HUES6 (cell line): ENCODE measurements around the gene CTBP2.

Experiments
- H3K27ac ChIP-seq: 2 replicates; pipeline ENCODE4 v1.7.0; 2013; ENCODE audit warnings: low read depth, mild to moderate bottlenecking, low read length, inconsistent platforms
- H3K27me3 ChIP-seq: 2 replicates; pipeline ENCODE4 v1.6.1; 2013; ENCODE audit warnings: low read length; ENCODE audit not compliant: control insufficient read depth, insufficient read depth
- H3K36me3 ChIP-seq: 2 replicates; pipeline ENCODE4 v1.6.1; 2013; ENCODE audit warnings: low read length; ENCODE audit not compliant: control insufficient read depth, insufficient read depth
- H3K4me1 ChIP-seq: 2 replicates; pipeline ENCODE4 v1.6.1; 2013; ENCODE audit warnings: low read length; ENCODE audit not compliant: control insufficient read depth, insufficient read depth
- H3K4me3 ChIP-seq: 2 replicates; pipeline ENCODE4 v1.5.1; 2013; ENCODE audit warnings: low read depth, low read length
- H3K9ac ChIP-seq: one replicate; pipeline ENCODE4 v1.6.1; 2013; ENCODE audit warnings: mild to moderate bottlenecking, low read length
- H3K9me3 ChIP-seq: 2 replicates; pipeline ENCODE4 v1.6.1; 2013; ENCODE audit warnings: low read depth, low read length; ENCODE audit not compliant: control insufficient read depth, insufficient read depth

CTBP2 gene

GRCh38 chr10:125200396-125200795 lies 40.0 kb upstream of the CTBP2 start:
- H3K27me3 ChIP-seq, result no peaks in the 10 kb centered on the region
- no peaks in the 10 kb centered on the region for H3K9me3 ChIP-seq
- H3K9ac ChIP-seq, result no peak overlapping the region
- no peak overlapping the region for H3K27ac ChIP-seq
- no peak overlapping the region for H3K4me3 ChIP-seq
- H3K36me3 ChIP-seq, result no peaks in the 10 kb centered on the region
- no peaks in the 10 kb centered on the region; the same call in 1 of the 2 replicates for H3K4me1 ChIP-seq

GRCh38 chr10:125199270-125199669 lies 38.9 kb upstream of the CTBP2 start:
- Histone ChIP-seq H3K9me3 (no peaks in the 10 kb centered on the region), H3K9ac (no peak overlapping the region), H3K36me3 (no peaks in the 10 kb centered on the region), H3K4me3 (no peak overlapping the region), H3K27me3 (no peaks in the 10 kb centered on the region), H3K4me1 (no peaks in the 10 kb centered on the region; the same call in 1 of the 2 replicates), H3K27ac (no peak overlapping the region)

GRCh38 chr10:125194814-125195213 lies 34.5 kb upstream of the CTBP2 start:
- H3K27ac ChIP-seq, result no peak overlapping the region
- no peaks in the 10 kb centered on the region for H3K36me3 ChIP-seq
- H3K9me3 ChIP-seq, result no peaks in the 10 kb centered on the region
- no peak overlapping the region for H3K4me3 ChIP-seq
- H3K4me1 ChIP-seq, result no peaks in the 10 kb centered on the region; the same call in 1 of the 2 replicates
- H3K9ac ChIP-seq, result no peak overlapping the region
- no peaks in the 10 kb centered on the region for H3K27me3 ChIP-seq

DNA sequence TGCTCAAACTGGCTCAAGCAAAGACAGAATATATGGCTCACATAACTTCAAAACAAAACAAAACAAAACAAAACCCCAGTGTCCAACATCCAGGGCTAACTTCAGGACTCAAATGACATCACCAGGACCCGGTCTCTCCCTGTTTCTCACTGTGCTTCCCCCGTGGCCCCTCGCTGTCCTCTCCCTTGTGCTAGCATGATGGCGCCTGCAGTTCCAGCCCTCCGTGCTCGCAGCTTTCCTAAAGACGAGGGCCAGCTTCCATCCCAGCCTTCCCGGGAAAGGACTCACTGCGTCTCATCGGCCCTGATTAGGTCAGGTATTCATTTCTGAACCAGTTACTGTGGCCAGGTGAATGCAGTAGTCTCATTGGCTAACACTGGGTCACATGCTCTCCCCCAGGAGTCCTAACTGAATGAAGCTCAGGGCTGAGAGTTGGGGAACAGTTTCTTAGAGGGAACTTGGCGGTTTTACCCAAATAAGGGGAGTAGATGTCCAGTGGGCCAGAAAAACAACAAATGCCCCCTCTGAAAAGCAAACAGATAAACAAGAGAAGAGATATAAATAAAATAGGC lies 33.0 kb upstream of the CTBP2 start:
- no peak overlapping the region for H3K4me3 ChIP-seq
- no peak overlapping the region for H3K27ac ChIP-seq
- peaks cover 3% of the 10 kb centered on the region; the same call in 1 of the 2 replicates for H3K9me3 ChIP-seq
- no peak overlapping the region for H3K9ac ChIP-seq
- no peaks in the 10 kb centered on the region; the same call in 1 of the 2 replicates for H3K4me1 ChIP-seq
- H3K27me3 ChIP-seq, result no peaks in the 10 kb centered on the region
- H3K36me3 ChIP-seq, result no peaks in the 10 kb centered on the region

DNA sequence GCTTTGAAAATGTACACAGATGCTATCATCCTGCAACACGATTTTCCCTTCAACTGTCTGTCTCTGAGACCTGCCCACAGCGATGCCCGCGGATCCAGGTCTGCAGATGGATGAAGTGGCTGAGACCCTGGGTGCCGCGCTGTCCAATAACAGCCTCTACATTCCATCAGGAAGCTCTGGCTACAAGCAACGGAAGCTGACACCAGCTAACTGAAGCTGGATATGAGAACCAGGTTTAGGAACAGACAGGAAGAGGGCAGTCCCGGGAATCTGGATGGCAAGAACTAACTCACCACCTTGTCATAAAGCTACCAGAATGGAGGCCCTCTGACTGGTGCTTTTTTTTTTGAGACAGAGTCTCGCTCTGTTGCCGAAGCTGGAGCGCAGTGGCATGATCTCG lies 32.3 kb upstream of the CTBP2 start:
- H3K4me1 ChIP-seq, result no peaks in the 10 kb centered on the region; the same call in 1 of the 2 replicates
- H3K27me3 ChIP-seq, result no peaks in the 10 kb centered on the region
- H3K9me3 ChIP-seq, result peaks cover 3% of the 10 kb centered on the region; the same call in 1 of the 2 replicates
- no peak overlapping the region for H3K27ac ChIP-seq
- no peaks in the 10 kb centered on the region for H3K36me3 ChIP-seq
- no peak overlapping the region for H3K9ac ChIP-seq
- no peak overlapping the region for H3K4me3 ChIP-seq

GRCh38 chr10:125192005-125192404 lies 31.6 kb upstream of the CTBP2 start:
- no peak overlapping the region for H3K27ac ChIP-seq
- H3K27me3 ChIP-seq, result no peaks in the 10 kb centered on the region
- no peak overlapping the region for H3K4me3 ChIP-seq
- H3K9me3 ChIP-seq, result peaks cover 3% of the 10 kb centered on the region; the same call in 1 of the 2 replicates
- H3K4me1 ChIP-seq, result no peaks in the 10 kb centered on the region; the same call in 1 of the 2 replicates
- no peaks in the 10 kb centered on the region for H3K36me3 ChIP-seq
- H3K9ac ChIP-seq, result no peak overlapping the region

- Histone ChIP-seq H3K4me1 (no peaks in the 10 kb centered on the region; the same call in 1 of the 2 replicates), H3K27ac (no peak overlapping the region), H3K36me3 (no peaks in the 10 kb centered on the region), H3K9me3 (peaks cover 3% of the 10 kb centered on the region; the same call in 1 of the 2 replicates), H3K27me3 (no peaks in the 10 kb centered on the region), H3K4me3 (no peak overlapping the region), H3K9ac (no peak overlapping the region)
These were observed 30.6 kb upstream of the CTBP2 start for GRCh38 chr10:125190946-125191345.

DNA sequence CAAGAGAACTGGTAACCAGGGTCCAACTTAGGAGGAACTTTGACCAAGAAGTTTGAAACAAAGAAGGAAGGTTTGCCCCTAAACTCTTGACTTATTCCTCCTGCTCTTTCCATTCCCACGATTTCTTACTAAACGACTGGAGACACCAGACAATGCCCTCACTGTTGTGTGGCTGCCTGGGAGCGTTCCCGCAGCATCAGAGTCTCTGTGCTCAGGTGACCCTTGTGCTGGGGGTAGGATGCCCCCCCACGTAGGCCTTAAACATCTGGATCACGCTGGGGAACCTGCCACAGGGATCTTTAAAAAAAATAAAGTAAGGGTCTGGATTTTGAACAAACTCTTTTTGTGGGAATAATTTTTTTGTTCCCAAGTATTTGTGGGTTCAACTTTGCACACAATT lies 30.1 kb upstream of the CTBP2 start:
- peaks cover 3% of the 10 kb centered on the region; the same call in 1 of the 2 replicates for H3K9me3 ChIP-seq
- no peak overlapping the region for H3K27ac ChIP-seq
- H3K36me3 ChIP-seq, result no peaks in the 10 kb centered on the region
- no peaks in the 10 kb centered on the region; the same call in 1 of the 2 replicates for H3K4me1 ChIP-seq
- H3K27me3 ChIP-seq, result no peaks in the 10 kb centered on the region
- no peak overlapping the region for H3K9ac ChIP-seq
- no peak overlapping the region for H3K4me3 ChIP-seq

GRCh38 chr10:125189162-125189561 lies 28.8 kb upstream of the CTBP2 start:
- Histone ChIP-seq H3K4me3 (no peak overlapping the region), H3K9ac (no peak overlapping the region), H3K27me3 (no peaks in the 10 kb centered on the region), H3K4me1 (no peaks in the 10 kb centered on the region; the same call in 1 of the 2 replicates), H3K27ac (no peak overlapping the region), H3K36me3 (no peaks in the 10 kb centered on the region), H3K9me3 (peaks cover 3% of the 10 kb centered on the region; the same call in 1 of the 2 replicates)

DNA sequence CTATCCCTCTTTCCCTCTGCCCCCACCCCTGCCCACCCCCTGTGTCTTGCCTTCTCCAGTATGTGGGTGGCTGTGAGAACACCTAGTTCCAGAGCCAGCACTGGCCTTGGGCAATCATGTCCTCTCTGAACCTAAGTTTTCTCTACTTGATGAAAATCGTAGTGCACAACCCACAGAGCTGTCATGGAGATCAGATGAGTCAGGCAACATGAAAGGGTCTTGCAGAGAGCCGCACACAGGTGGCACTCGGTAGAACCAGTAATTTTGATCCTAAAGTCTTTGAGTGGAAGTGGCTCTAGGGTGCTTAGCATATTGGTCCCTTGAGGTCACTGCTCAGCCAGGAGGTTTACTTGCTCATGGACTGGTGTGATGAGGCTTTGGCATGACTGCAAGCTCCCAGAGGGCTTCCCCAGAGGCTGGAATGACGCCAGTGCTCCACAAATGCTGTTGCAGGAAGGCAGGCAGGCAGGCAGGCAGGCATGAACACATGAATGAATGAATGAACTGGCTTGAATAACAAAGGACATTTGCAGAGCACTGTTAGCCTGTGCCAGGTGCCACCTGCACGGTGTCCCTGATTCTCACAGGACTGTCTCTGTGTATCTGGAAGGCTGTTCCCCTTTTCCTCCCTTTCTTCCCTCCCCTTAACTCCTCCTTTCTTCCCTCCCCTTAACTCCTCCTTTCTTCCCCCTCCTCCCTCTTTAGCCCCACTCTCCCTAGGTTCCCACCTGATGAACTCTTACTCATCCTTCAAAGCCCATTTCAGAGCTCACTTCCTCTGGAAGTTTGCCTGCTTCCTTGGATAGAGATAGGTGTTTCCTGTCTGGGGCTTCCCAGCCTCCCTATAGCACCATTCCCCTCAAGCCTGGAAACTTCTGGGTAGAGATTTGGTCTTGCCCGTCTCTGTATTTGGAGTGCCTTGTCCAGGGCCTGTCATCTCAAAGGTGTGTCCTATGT lies 27.2 kb upstream of the CTBP2 start:
- no peak overlapping the region for H3K27ac ChIP-seq
- no peak overlapping the region for H3K9ac ChIP-seq
- H3K4me3 ChIP-seq, result no peak overlapping the region
- H3K9me3 ChIP-seq, result peaks cover 3% of the 10 kb centered on the region; the same call in 1 of the 2 replicates
- H3K4me1 ChIP-seq, result no peaks in the 10 kb centered on the region; the same call in 1 of the 2 replicates
- H3K36me3 ChIP-seq, result no peaks in the 10 kb centered on the region
- H3K27me3 ChIP-seq, result no peaks in the 10 kb centered on the region
